Posterior cingulate gyrus (tissue), 11 donors: ENCODE results near the gene APBA3.

Experiments
- DNase-seq, 10 donors: peaks; one replicate each; pipeline versions ENCODE4 v3.0.0 to v3.0.0-alpha.2; 2020 to 2021; ENCODE audit warnings: mixed read lengths in 3 of 10
- intact Hi-C: fragments of 100-400 bp; cut with DNase I; formaldehyde crosslinking; loops from one replicate; pipeline ENCODE4 v1.15.1; 2023

Gene APBA3

DNA sequence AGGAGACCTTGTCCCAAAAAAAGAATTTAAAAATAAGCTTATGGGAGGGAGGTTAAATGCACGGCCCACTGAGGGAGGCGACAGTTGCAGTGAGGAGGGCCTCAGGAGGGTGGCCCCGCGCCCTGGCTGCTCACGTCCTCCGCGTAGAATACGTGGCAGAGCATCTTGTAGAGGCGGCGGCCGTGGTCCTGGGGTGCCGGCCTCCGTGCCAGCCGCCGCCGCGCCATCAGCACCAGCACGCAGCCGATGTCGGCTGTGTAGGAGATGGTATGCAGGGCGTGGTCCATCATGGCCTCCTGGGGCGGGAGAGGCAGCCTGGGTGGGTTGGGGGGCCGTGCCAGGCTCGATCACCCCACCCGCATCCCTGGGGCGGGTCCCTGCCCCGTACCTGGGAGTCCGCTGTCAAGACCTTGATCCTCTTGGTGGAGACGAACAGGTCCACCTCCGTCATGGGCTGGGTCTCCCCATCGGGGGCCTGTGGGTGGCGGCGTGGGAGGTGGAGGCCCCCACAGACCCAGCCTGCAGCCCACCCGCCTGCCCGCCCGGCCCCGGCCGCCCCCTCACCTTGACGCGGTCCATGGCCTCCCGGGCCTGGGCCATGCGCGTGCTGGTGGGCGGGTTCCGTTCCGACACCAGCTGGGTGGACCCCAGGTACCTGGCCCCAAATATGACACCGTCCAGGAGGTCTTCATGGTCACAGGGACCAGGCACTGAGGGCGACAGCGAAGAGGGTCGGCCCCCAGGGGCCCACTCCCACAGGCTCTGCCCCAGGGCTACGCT, 7.7 kb downstream of the APBA3 start:
- DNase-seq, result no peak
- intact Hi-C loops, result no loop called here

- intact Hi-C loops, result no loop called here
- DNase-seq, result no peak
Observed at GRCh38 chr19:3752492-3752891, 9.0 kb downstream of the APBA3 start.

- no peak for DNase-seq
- intact Hi-C loops, result no loop called here
Observed at GRCh38 chr19:3751236-3751635, 10.3 kb downstream of the APBA3 start.

DNA sequence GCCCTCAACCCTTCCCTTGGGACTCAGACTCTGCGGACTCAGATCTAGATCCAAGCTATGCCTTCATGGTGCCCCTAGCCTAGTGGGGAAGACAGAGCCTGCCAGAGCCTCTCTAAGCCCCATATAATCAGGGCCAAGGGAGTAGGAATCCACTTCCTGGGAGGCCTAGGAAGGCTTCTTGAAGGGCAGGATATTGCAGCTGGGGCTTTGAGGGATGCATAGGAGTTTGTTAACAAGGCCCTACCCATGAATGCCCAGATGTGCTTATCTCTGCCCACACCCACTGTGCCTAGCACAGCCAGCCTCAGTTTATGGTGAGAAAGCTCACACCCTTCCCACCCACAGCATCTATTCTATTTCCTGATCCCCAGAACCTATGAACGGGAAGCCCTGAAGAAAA, 11.3 kb downstream of the APBA3 start:
- no peak for DNase-seq
- intact Hi-C loops, result no loop called here

DNA sequence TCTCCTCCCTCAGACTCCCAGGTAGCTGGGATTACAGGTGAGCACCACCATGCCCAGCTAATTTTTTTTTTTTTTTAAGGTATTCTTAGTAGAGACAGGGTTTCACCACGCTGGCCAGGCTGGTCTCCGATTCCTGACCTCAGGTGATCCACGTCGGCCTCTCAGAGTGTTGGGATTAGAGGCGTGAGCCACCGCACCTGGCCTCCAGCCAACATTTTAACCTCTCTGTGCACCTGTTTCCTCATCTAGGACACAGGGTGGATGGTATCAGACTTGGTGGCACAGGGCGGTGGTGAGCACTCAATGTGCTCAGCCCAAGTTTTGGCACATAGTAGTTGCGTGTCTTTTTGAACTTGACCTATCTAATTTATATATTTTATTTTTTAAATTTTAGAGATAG, 12.5 kb downstream of the APBA3 start:
- intact Hi-C loops, result no loop called here
- DNase-seq, result no peak

DNA sequence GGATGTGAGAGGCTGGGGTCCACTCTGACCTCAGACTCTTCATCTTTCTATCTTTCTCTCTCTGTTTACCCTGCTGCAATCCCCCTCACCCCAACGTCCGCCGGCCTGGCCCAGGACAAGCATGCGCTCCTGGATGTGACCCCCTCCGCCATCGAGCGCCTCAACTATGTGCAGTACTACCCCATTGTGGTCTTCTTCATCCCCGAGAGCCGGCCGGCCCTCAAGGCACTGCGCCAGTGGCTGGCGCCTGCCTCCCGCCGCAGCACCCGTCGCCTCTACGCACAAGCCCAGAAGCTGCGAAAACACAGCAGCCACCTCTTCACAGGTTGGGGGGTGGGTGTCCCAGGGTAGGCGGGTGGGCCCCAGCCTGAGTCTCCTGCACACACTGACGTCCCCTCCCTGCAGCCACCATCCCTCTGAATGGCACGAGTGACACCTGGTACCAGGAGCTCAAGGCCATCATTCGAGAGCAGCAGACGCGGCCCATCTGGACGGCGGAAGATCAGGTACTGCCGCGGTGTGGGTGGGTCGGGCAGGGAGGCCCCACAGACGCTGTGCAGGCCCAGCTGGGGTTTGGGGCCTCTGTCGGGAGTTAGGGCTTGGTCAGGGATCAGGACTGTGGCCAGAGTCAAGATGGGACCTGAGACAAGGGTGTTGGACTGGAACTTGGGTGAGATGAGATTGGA, 15.0 kb downstream of the APBA3 start:
- DNase-seq, result no peak
- intact Hi-C loops, result no loop called here

DNA sequence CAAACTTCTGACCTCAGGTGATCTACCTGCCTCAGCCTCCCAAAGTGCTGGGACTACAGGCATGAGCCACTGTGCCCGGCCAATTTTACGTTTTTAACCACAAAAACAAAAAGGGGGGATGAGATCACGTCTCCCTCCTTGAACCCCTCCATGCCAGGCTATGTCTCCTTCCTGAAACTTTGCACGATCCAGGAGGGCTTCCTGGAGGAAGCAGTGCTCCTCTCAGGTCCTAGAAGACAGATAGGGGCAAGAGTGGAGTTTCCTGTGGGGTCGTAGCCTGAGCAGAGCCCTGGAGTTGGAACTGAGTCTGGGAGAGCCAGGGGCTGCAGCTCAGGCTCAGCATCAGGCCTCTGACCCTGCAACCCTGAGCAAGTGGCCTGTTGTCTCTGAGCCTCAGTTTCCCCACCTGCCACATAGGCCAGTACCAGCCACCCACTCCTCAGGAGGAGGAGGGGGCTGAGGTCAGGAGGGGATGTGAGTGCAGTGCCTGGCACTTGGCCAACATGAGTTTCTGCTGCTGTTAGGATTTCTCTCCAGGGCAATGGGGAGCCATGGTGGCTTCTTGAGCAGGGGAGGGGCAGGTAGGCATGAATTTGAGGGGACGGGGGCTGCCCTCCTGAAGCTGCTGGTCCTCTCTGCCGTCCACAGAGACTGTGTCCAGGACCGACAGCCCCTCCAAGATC, 16.0 kb downstream of the APBA3 start:
- no peak for DNase-seq
- intact Hi-C loops, result no loop called here

- intact Hi-C loops, result no loop called here
- DNase-seq, result no peak
Observed at GRCh38 chr19:3743486-3743885, 18.0 kb downstream of the APBA3 start.

GRCh38 chr19:3740431-3740830, 21.1 kb downstream of the APBA3 start:
- intact Hi-C loops, result no loop called here
- no peak for DNase-seq

GRCh38 chr19:3738477-3739220, 22.8 kb downstream of the APBA3 start:
- DNase-seq, result no peak
- intact Hi-C loops, result no loop called here

- DNase-seq, result no peak
- intact Hi-C loops, result no loop called here
Observed at GRCh38 chr19:3737487-3738205, 23.8 kb downstream of the APBA3 start.

GRCh38 chr19:3736106-3736724, 25.3 kb downstream of the APBA3 start:
- DNase-seq, result no peak
- intact Hi-C loops, result no loop called here

GRCh38 chr19:3734310-3734600, 27.2 kb downstream of the APBA3 start:
- intact Hi-C loops, result no loop called here
- no peak for DNase-seq

DNA sequence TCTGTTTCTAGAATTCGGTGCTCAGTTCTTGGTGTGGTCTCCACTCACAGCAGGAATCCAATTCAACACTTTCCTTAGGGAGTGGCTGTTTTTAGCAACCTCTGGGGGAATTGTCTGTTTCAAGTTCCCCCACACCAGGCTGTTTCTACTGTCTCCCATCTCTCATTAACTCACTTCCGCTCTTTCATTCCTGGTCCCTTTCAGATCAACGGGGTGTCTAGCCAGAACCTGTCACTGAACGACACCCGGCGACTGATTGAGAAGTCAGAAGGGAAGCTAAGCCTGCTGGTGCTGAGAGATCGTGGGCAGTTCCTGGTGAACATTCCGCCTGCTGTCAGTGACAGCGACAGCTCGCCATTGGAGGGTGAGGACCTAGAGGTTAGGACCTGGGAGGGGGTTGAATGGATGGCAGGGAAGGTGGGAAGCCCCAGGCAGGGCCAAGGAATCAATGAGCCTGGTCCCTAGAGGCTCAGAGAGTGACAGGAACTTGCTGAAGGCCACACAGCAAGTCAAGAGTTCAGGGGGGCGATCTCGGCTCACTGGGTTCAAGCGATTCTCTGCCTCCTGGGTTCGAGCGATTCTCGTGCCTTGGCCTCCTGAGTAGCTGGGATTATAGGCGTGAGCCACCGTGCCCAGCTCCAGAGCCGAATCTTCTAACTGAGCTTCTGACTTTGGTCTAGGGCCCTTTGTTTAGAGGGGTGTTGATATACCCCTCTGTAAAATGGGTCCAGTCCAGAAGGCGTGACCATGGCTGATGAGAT, 27.8 kb downstream of the APBA3 start:
- intact Hi-C loops, result no loop called here
- DNase-seq, result no peak

GRCh38 chr19:3732108-3732507, 29.4 kb downstream of the APBA3 start:
- intact Hi-C loops, result no loop called here
- no peak for DNase-seq

DNA sequence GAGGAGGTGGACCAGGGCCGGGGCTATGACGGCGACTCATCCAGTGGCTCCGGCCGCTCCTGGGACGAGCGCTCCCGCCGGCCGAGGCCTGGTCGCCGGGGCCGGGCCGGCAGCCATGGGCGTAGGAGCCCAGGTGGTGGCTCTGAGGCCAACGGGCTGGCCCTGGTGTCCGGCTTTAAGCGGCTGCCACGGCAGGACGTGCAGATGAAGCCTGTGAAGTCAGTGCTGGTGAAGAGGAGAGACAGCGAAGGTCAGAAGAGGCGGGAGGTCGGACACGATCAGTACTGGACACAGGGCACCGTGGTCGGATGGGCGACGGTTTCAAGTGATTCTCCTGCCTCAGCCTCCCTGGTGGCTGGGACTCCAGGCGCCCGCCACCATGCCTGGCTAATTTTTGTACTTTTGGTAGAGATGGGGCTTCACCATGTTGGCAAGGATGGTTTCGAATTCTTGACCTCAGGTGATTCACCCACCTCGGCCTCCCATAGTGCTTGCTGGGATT, 31.0 kb downstream of the APBA3 start:
- intact Hi-C loops, result no loop called here
- DNase-seq, result no peak

DNA sequence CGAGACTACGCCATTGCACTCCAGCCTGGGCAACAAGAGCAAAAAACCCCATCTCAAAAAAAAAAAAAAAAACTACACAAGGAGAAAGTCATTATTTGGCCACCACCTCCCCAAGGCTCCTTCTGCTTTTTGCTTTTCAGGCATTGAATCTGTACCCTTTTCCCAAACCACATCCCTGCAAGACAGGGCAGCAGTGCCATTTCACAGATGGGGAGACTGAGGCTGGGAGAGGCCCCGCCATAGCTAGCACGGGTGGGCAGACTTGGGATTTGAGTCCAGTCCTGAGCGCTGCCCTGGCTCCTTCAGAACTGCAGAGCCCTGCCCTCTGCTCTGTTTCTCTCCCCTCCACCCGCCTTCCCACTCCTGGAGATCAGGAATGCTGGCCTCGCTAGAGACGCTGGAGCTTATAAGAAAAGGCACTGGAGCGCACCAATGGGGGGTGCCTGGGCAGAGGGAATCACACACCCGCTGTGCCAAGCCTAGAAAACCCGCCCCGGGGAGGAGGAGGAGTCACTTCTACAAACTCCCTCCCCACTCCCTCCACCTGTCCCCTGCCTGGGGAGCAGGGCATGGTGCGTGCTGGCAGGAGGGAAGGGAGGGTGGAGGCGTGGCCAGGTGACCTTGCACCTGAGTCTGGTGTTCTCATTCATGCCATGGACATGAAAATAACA, 35.7 kb downstream of the APBA3 start:
- no peak for DNase-seq
- intact Hi-C loops, result no loop called here

DNA sequence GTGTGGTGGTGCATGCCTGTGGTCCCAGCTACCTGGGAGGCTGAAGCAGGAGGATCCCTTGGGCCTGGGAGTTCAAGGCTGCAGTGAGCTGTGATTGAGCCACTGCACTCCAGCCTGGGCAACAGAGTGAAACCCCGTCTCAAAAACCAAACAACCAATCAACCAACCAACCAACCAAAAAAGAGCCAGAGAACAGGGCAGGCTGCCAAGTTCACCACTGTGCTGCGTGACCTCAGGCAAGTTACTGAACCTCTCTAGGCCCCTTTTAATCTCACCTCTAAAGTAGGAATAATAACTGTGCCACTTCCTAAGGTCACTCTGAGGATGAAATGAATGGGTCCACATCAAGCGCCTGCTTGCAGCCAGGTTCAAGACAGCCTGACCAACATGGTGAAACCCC, 36.4 kb downstream of the APBA3 start:
- DNase-seq, result no peak
- intact Hi-C loops, result no loop called here

DNA sequence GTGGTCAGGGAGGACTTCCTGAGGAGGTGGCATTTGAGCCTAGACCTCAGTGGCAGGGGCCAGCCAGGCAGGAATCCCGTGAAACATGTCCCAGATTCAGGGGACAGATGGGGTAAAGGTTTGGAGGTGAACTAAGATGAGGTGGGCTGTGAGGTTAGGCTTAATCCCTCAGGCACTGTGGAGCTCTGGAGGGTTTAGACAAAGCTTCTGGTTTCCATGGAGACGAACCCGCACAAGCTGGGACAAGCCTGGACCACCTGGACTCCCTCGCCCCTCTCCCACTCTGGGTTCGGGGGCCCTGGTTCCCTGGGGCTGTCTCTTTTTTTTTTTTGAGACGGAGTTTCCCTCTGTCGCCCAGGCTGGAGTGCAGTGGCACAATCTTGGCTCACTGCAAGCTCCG, 37.6 kb downstream of the APBA3 start:
- no peak for DNase-seq
- intact Hi-C loops, result no loop called here
